HEK293 (cell line): ENCODE data around the gene SGMS1.

Source experiments
- BCL11A ChIP-seq: fragments of 450-650 bp; formaldehyde crosslinking; IDR thresholded peaks from 2 replicates; pipeline ENCODE4 v1.5.1; 2016; ENCODE audit warnings: low read depth, missing biosample characterization, missing genetic modification characterization
- GLIS1 ChIP-seq: fragments of 450-650 bp; formaldehyde crosslinking; IDR thresholded peaks from 2 replicates; pipeline ENCODE4 v1.5.1; 2016; ENCODE audit warnings: missing biosample characterization, missing genetic modification characterization
- GLIS2 ChIP-seq: fragments of 450-650 bp; formaldehyde crosslinking; IDR thresholded peaks from 2 replicates; pipeline ENCODE4 v1.5.1; 2016; ENCODE audit warnings: missing biosample characterization, missing genetic modification characterization
- KLF1 ChIP-seq: fragments of 450-650 bp; formaldehyde crosslinking; IDR thresholded peaks from 2 replicates; pipeline ENCODE4 v1.5.1; 2016; ENCODE audit warnings: missing biosample characterization, missing genetic modification characterization
- MYNN ChIP-seq: fragments of 450-650 bp; formaldehyde crosslinking; IDR thresholded peaks from 2 replicates; pipeline ENCODE4 v1.5.1; 2016; ENCODE audit warnings: missing biosample characterization, missing genetic modification characterization, borderline replicate concordance
- RBAK ChIP-seq: fragments of 450-650 bp; formaldehyde crosslinking; IDR thresholded peaks from 2 replicates; pipeline ENCODE4 v1.5.1; 2016; ENCODE audit warnings: missing biosample characterization, missing genetic modification characterization
- YY1 ChIP-seq: fragments of 450-650 bp; formaldehyde crosslinking; IDR thresholded peaks from 2 replicates; pipeline ENCODE4 v1.5.1; 2018; ENCODE audit warnings: missing biosample characterization, missing genetic modification characterization
- ZFP37 ChIP-seq: fragments of 450-650 bp; formaldehyde crosslinking; IDR thresholded peaks from 2 replicates; pipeline ENCODE4 v1.5.1; 2016; ENCODE audit warnings: missing biosample characterization, missing genetic modification characterization
- ZNF155 ChIP-seq: fragments of 450-650 bp; formaldehyde crosslinking; IDR thresholded peaks from 2 replicates; pipeline ENCODE4 v1.5.1; 2016; ENCODE audit warnings: missing biosample characterization, missing genetic modification characterization
- ZNF174 ChIP-seq: fragments of 450-650 bp; formaldehyde crosslinking; IDR thresholded peaks from 2 replicates; pipeline ENCODE4 v1.5.0; 2017; ENCODE audit warnings: missing biosample characterization, mild to moderate bottlenecking, missing genetic modification characterization
- ZNF2 ChIP-seq: fragments of 450-650 bp; formaldehyde crosslinking; IDR thresholded peaks from 2 replicates; pipeline ENCODE4 v1.5.1; 2016; ENCODE audit warnings: missing biosample characterization, missing genetic modification characterization
- ZNF239 ChIP-seq: fragments of 450-650 bp; formaldehyde crosslinking; IDR thresholded peaks from 2 replicates; pipeline ENCODE4 v1.5.1; 2016; ENCODE audit warnings: missing biosample characterization, missing genetic modification characterization
- ZNF292 ChIP-seq: fragments of 450-650 bp; formaldehyde crosslinking; IDR thresholded peaks from 2 replicates; pipeline ENCODE4 v1.5.1; 2016; ENCODE audit warnings: low read depth, missing biosample characterization, missing genetic modification characterization, borderline replicate concordance
- ZNF354C ChIP-seq: fragments of 450-650 bp; formaldehyde crosslinking; IDR thresholded peaks from 2 replicates; pipeline ENCODE4 v1.5.1; 2016; ENCODE audit warnings: missing biosample characterization, missing genetic modification characterization, low read depth, borderline replicate concordance
- ZNF394 ChIP-seq: fragments of 450-650 bp; formaldehyde crosslinking; IDR thresholded peaks from 2 replicates; pipeline ENCODE4 v1.5.1; 2016; ENCODE audit warnings: missing biosample characterization, missing genetic modification characterization, mild to moderate bottlenecking, moderate library complexity, borderline replicate concordance
- ZNF510 ChIP-seq: fragments of 450-650 bp; formaldehyde crosslinking; IDR thresholded peaks from 2 replicates; pipeline ENCODE4 v1.5.1; 2018; ENCODE audit warnings: mild to moderate bottlenecking, missing genetic modification characterization, missing biosample characterization; ENCODE audit not compliant: insufficient replicate concordance
- ZNF521 ChIP-seq: fragments of 450-650 bp; formaldehyde crosslinking; IDR thresholded peaks from 2 replicates; pipeline ENCODE4 v1.5.1; 2017; ENCODE audit warnings: missing biosample characterization, mild to moderate bottlenecking, missing genetic modification characterization
- ZNF561 ChIP-seq: fragments of 450-650 bp; IDR thresholded peaks from 2 replicates; pipeline ENCODE4 v1.5.1; 2018; ENCODE audit warnings: missing biosample characterization, missing genetic modification characterization, borderline replicate concordance
- ZNF621 ChIP-seq: fragments of 450-650 bp; formaldehyde crosslinking; IDR thresholded peaks from 2 replicates; pipeline ENCODE4 v1.5.1; 2017; ENCODE audit warnings: missing biosample characterization, missing genetic modification characterization
- ZNF623 ChIP-seq: fragments of 450-650 bp; formaldehyde crosslinking; IDR thresholded peaks from 2 replicates; pipeline ENCODE4 v1.5.1; 2016; ENCODE audit warnings: missing biosample characterization, missing genetic modification characterization
- ZNF629 ChIP-seq: fragments of 450-650 bp; formaldehyde crosslinking; IDR thresholded peaks from 2 replicates; pipeline ENCODE4 v1.5.1; 2017; ENCODE audit warnings: missing biosample characterization, missing genetic modification characterization
- ZNF658 ChIP-seq: fragments of 450-650 bp; formaldehyde crosslinking; IDR thresholded peaks from 2 replicates; pipeline ENCODE4; 2016; ENCODE audit warnings: missing biosample characterization, missing genetic modification characterization
- ZNF843 ChIP-seq: fragments of 450-650 bp; formaldehyde crosslinking; IDR thresholded peaks from 2 replicates; pipeline ENCODE4 v1.5.1; 2016; ENCODE audit warnings: missing biosample characterization, missing genetic modification characterization
- ZSCAN16 ChIP-seq: fragments of 450-650 bp; formaldehyde crosslinking; IDR thresholded peaks from 2 replicates; pipeline ENCODE4 v1.5.1; 2016; ENCODE audit warnings: missing biosample characterization, missing genetic modification characterization
- ZXDB ChIP-seq: fragments of 450-650 bp; formaldehyde crosslinking; IDR thresholded peaks from 2 replicates; pipeline ENCODE4 v1.5.1; 2016; ENCODE audit warnings: missing biosample characterization, missing genetic modification characterization
- TF ChIP-seq, protein P1 (sequence below): fragments of 450-650 bp; formaldehyde crosslinking; IDR thresholded peaks from 2 replicates; pipeline ENCODE4 v1.5.1; 2016; ENCODE audit warnings: missing biosample characterization, missing genetic modification characterization
- TF ChIP-seq, protein P2 (sequence below): fragments of 450-650 bp; formaldehyde crosslinking; IDR thresholded peaks from 2 replicates; pipeline ENCODE4 v1.5.1; 2016; ENCODE audit warnings: missing biosample characterization, missing genetic modification characterization
- TF ChIP-seq, protein P3 (sequence below): fragments of 450-650 bp; formaldehyde crosslinking; IDR thresholded peaks from 2 replicates; pipeline ENCODE4 v1.5.1; 2016; ENCODE audit warnings: missing biosample characterization, missing genetic modification characterization, borderline replicate concordance
- TF ChIP-seq, protein P4 (sequence below): fragments of 450-650 bp; formaldehyde crosslinking; IDR thresholded peaks from 2 replicates; pipeline ENCODE4; 2016; ENCODE audit warnings: missing biosample characterization, missing genetic modification characterization
- TF ChIP-seq, protein P5 (sequence below): fragments of 450-650 bp; formaldehyde crosslinking; IDR thresholded peaks from 2 replicates; pipeline ENCODE4 v1.5.1; 2016; ENCODE audit warnings: missing biosample characterization, missing genetic modification characterization

Gene SGMS1

DNA sequence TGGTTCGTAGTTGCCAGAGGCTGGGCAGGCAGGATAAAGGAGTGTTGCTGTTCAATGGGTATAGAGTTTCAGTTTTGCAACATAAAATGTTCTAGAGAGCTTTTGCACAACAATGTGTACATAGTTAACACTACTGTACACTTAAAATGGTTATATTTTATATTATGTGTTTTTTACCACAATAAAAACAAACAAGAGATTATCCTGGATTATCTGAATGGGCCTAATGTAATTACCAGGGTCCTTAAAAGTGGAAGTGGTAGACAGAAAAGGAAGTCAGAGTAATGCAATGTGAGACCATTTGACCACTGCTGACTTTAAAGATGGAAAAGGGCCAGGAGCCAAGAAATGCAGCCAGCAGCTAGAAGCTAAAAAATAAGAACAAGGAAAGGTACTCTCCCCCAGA lies 159.7 kb downstream of the SGMS1 start (continued):
- TF ChIP-seq, protein P1, sequence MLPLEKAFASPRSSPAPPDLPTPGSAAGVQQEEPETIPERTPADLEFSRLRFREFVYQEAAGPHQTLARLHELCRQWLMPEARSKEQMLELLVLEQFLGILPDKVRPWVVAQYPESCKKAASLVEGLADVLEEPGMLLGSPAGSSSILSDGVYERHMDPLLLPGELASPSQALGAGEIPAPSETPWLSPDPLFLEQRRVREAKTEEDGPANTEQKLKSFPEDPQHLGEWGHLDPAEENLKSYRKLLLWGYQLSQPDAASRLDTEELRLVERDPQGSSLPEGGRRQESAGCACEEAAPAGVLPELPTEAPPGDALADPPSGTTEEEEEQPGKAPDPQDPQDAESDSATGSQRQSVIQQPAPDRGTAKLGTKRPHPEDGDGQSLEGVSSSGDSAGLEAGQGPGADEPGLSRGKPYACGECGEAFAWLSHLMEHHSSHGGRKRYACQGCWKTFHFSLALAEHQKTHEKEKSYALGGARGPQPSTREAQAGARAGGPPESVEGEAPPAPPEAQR (tag by site-specific recombination): peak; percentile 57; the same call in 1 of the 2 replicates
- TF ChIP-seq ZNF521 (no peak), ZSCAN16 (tag by site-specific recombination) (0 out of 2 replicates have a peak, but pooled peaks have one; percentile 49), KLF1 (tag by site-specific recombination) (peak; percentile 79), ZFP37 (tag by site-specific recombination) (no peak), ZNF155 (tag by site-specific recombination) (no peak), ZNF292 (tag by site-specific recombination) (no peak), ZNF239 (tag by site-specific recombination) (0 out of 2 replicates have a peak, but pooled peaks have one; percentile 38), GLIS2 (tag by site-specific recombination) (no peak), ZNF2 (tag by site-specific recombination) (peak; percentile 82), ZNF394 (tag by site-specific recombination) (peak; percentile 71; the same call in 1 of the 2 replicates), RBAK (tag by site-specific recombination) (no peak), ZNF658 (tag by site-specific recombination) (no peak), ZNF174 (tag by site-specific recombination) (no peak), ZXDB (tag by site-specific recombination) (peak; percentile 98), BCL11A (peak; percentile 99), YY1 (tag by site-specific recombination) (peak; percentile 58; the same call in 1 of the 2 replicates), ZNF354C (tag by site-specific recombination) (no peak), GLIS1 (tag by site-specific recombination) (peak; percentile 92), ZNF843 (peak; percentile 100), ZNF561 (peak; percentile 96), ZNF510 (tag by site-specific recombination) (peak; percentile 50), ZNF629 (tag by site-specific recombination) (peak; percentile 91), MYNN (tag by site-specific recombination) (no peak), ZNF621 (tag by site-specific recombination) (no peak), ZNF623 (no peak)
- TF ChIP-seq, protein P2, sequence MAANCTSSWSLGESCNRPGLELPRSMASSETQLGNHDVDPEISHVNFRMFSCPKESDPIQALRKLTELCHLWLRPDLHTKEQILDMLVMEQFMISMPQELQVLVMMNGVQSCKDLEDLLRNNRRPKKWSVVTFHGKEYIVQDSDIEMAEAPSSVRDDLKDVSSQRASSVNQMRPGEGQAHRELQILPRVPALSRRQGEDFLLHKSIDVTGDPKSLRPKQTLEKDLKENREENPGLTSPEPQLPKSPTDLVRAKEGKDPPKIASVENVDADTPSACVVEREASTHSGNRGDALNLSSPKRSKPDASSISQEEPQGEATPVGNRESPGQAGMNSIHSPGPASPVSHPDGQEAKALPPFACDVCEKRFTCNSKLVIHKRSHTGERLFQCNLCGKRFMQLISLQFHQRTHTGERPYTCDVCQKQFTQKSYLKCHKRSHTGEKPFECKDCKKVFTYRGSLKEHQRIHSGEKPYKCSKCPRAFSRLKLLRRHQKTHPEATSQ: no peak
- TF ChIP-seq, protein P3, sequence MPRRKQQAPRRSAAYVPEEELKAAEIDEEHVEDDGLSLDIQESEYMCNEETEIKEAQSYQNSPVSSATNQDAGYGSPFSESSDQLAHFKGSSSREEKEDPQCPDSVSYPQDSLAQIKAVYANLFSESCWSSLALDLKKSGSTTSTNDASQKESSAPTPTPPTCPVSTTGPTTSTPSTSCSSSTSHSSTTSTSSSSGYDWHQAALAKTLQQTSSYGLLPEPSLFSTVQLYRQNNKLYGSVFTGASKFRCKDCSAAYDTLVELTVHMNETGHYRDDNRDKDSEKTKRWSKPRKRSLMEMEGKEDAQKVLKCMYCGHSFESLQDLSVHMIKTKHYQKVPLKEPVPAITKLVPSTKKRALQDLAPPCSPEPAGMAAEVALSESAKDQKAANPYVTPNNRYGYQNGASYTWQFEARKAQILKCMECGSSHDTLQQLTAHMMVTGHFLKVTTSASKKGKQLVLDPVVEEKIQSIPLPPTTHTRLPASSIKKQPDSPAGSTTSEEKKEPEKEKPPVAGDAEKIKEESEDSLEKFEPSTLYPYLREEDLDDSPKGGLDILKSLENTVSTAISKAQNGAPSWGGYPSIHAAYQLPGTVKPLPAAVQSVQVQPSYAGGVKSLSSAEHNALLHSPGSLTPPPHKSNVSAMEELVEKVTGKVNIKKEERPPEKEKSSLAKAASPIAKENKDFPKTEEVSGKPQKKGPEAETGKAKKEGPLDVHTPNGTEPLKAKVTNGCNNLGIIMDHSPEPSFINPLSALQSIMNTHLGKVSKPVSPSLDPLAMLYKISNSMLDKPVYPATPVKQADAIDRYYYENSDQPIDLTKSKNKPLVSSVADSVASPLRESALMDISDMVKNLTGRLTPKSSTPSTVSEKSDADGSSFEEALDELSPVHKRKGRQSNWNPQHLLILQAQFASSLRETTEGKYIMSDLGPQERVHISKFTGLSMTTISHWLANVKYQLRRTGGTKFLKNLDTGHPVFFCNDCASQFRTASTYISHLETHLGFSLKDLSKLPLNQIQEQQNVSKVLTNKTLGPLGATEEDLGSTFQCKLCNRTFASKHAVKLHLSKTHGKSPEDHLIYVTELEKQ (tag by site-specific recombination): peak; percentile 99
- TF ChIP-seq, protein P4, sequence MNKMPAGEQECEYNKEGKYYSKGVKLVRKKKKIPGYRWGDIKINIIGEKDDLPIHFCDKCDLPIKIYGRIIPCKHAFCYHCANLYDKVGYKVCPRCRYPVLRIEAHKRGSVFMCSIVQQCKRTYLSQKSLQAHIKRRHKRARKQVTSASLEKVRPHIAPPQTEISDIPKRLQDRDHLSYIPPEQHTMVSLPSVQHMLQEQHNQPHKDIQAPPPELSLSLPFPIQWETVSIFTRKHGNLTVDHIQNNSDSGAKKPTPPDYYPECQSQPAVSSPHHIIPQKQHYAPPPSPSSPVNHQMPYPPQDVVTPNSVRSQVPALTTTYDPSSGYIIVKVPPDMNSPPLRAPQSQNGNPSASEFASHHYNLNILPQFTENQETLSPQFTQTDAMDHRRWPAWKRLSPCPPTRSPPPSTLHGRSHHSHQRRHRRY (tag by site-specific recombination): no peak
- TF ChIP-seq, protein P5, sequence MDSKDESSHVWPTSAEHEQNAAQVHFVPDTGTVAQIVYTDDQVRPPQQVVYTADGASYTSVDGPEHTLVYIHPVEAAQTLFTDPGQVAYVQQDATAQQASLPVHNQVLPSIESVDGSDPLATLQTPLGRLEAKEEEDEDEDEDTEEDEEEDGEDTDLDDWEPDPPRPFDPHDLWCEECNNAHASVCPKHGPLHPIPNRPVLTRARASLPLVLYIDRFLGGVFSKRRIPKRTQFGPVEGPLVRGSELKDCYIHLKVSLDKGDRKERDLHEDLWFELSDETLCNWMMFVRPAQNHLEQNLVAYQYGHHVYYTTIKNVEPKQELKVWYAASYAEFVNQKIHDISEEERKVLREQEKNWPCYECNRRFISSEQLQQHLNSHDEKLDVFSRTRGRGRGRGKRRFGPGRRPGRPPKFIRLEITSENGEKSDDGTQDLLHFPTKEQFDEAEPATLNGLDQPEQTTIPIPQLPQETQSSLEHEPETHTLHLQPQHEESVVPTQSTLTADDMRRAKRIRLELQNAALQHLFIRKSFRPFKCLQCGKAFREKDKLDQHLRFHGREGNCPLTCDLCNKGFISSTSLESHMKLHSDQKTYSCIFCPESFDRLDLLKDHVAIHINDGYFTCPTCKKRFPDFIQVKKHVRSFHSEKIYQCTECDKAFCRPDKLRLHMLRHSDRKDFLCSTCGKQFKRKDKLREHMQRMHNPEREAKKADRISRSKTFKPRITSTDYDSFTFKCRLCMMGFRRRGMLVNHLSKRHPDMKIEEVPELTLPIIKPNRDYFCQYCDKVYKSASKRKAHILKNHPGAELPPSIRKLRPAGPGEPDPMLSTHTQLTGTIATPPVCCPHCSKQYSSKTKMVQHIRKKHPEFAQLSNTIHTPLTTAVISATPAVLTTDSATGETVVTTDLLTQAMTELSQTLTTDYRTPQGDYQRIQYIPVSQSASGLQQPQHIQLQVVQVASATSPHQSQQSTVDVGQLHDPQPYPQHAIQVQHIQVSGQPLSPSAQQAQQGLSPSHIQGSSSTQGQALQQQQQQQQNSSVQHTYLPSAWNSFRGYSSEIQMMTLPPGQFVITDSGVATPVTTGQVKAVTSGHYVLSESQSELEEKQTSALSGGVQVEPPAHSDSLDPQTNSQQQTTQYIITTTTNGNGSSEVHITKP (tag by site-specific recombination): peak; percentile 63
